IgD-negative memory B cell (primary cell): Measurements from ENCODE around the gene ZNF618. TPM values are rescaled to one million over a fixed set of nuclear protein-coding genes. Genes with fewer than 3 reads are reported as not detected.

ENCODE experiments used
- H3K27ac Mint-ChIP-seq, 3 donors: one replicate each; pipeline ENCODE4 v1.8.0; 2020 to 2022; ENCODE audit warnings: mild to moderate bottlenecking in 3 of 3, mixed read lengths in 3 of 3, moderate library complexity in 1 of 3
- H3K27me3 Mint-ChIP-seq: one replicate; pipeline ENCODE4 v1.8.0; 2021; ENCODE audit warnings: mixed read lengths
- H3K36me3 Mint-ChIP-seq: one replicate; pipeline ENCODE4 v1.8.0; 2020; ENCODE audit warnings: mild to moderate bottlenecking, mixed read lengths
- H3K4me1 Mint-ChIP-seq, 3 donors: one replicate each; pipeline ENCODE4 v1.8.0; 2020 to 2022; ENCODE audit warnings: mixed read lengths in 3 of 3, mild to moderate bottlenecking in 1 of 3
- H3K4me3 Mint-ChIP-seq, 4 donors: one replicate each; pipeline ENCODE4 v1.8.0; 2020 to 2022; ENCODE audit warnings: mild to moderate bottlenecking in 4 of 4, mixed read lengths in 4 of 4, moderate library complexity in 3 of 4
- H3K9me3 Mint-ChIP-seq, 3 donors: one replicate each; pipeline ENCODE4 v1.8.0; 2020 to 2021; ENCODE audit warnings: mixed read lengths in 3 of 3, mild to moderate bottlenecking in 1 of 3
- polyA plus RNA-seq: library from polyadenylated mRNA; unstranded; fragments of 300-500 nt; fragmentation: Illumina TruSeq; gene quantifications from one replicate; pipeline ENCODE4 v1.2.3, GENCODE V29; 2021

ZNF618 gene
- polyA plus RNA-seq, 1 donor from 2014 or later = 2.2 TPM

DNA sequence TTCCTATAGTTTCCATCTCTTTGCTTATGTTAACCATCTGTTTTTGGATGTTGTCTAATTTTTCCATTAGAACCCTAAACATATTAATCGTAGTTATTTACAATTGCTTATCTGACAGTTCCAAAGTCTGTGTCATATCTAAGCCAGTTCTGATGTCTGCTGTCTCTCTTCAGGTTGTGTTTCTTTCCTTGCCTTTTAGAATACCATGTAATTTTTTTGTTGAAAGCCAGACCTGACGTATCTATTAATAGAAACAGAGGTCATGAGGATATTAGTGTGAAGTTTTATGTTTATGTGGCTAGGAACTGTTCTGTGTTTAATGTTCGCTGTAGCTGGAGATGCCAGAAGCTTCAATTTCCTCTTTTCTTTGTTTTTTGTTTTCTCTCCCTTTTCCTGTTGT lies 52.2 kb downstream of the ZNF618 start:
- Mint-ChIP-seq H3K27ac (peak overlapping the region in 1 of 3 donors; percentile 46), H3K4me3 (no peak overlapping the region), H3K9me3 (peaks cover 0 to 23% (median 6%) of the 10 kb centered on the region in 3 donors), H3K27me3 (peaks cover 2% of the 10 kb centered on the region), H3K4me1 (peaks cover 0 to 2% (median 0%) of the 10 kb centered on the region in 3 donors), H3K36me3 (peaks cover 2% of the 10 kb centered on the region)

DNA sequence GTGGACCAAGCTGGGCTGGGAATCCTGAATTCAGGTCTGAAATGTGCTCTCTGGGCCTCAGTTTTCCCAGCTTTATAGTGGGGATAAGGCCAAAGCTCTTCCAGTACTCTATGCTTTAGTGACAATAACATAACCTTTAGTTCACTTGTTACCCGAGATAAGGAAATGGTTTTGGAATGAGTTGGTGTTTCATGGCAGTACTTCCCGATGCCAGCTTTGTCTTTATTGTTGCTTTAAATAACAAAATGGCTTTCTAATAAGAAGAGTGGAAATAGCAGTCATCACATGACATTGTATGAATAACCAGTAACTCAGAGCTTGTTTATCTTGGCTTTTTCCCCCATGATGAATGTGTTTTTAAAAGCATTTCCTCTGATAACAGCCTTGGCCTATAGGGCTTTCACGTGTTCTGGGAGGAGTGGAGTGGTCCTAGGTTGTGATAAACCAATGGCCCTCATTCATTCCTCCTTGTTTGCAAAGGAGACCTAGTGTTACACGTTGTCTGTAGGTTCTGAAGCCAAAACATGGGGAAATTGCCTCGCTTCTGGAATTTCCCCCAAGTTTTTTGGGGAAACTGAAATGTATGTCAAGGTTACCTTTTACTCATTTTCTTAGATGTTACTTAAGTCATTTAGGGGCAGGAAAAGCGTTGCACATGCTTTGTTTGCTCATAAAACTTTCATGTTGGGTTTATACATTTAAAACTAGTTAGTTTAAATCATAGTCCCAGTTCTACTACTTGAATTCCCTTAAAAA lies 53.7 kb downstream of the ZNF618 start:
- H3K4me3 Mint-ChIP-seq = no peak overlapping the region
- H3K36me3 Mint-ChIP-seq = no peaks in the 10 kb centered on the region
- H3K27ac Mint-ChIP-seq = no peak overlapping the region
- no peaks in the 10 kb centered on the region for H3K4me1 Mint-ChIP-seq
- H3K27me3 Mint-ChIP-seq = peaks cover 2% of the 10 kb centered on the region
- H3K9me3 Mint-ChIP-seq = peaks cover 0 to 19% (median 6%) of the 10 kb centered on the region in 3 donors

DNA sequence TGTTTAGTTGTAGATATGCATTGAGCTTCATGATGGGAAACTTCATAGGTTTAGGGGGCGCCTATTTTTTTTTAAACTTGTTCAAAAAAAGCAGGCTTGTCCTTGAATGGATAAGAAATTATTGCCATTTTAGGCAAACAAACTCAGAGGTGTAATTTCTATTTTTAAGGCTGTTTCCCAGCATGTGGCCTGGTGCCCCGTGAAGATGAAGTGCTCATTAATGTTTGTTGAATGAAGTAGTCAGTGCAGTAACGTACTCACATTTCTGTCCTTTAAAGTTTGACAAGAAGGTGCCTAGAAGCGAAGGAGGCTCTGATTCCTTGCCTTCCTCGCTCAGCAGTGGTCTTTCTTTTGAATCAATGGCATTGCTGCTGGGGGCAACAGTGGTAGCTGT lies 54.3 kb downstream of the ZNF618 start:
- no peaks in the 10 kb centered on the region for H3K36me3 Mint-ChIP-seq
- peaks cover 2% of the 10 kb centered on the region for H3K27me3 Mint-ChIP-seq
- H3K4me1 Mint-ChIP-seq = no peaks in the 10 kb centered on the region
- H3K9me3 Mint-ChIP-seq = peaks cover 0 to 17% (median 6%) of the 10 kb centered on the region in 3 donors
- no peak overlapping the region for H3K27ac Mint-ChIP-seq
- peak overlapping the region in 1 of 4 donors; percentile 17 for H3K4me3 Mint-ChIP-seq

DNA sequence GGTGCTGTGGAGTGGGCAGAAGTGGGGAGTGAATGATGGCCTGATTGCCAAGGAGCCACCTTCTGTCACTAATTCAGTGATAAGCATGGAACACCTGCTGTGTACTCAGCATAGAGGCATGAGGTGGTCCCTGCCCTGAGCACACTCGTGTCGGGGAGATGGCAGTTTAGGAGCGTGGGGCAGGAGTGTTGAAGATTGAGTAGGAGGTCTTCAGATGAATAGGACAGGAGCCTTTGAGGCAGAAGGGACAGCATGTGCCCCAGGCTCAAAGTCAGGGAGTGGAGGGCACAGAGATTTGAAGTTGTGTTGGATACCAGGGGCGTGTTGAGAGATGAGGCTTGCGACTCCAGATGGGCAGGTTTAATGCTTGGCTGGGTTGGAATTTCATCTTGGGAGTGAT lies 55.0 kb downstream of the ZNF618 start:
- H3K4me1 Mint-ChIP-seq = no peaks in the 10 kb centered on the region
- no peak overlapping the region for H3K4me3 Mint-ChIP-seq
- H3K36me3 Mint-ChIP-seq = no peaks in the 10 kb centered on the region
- no peak overlapping the region for H3K27ac Mint-ChIP-seq
- peaks cover 2% of the 10 kb centered on the region for H3K27me3 Mint-ChIP-seq
- peaks cover 0 to 10% (median 6%) of the 10 kb centered on the region in 3 donors for H3K9me3 Mint-ChIP-seq

DNA sequence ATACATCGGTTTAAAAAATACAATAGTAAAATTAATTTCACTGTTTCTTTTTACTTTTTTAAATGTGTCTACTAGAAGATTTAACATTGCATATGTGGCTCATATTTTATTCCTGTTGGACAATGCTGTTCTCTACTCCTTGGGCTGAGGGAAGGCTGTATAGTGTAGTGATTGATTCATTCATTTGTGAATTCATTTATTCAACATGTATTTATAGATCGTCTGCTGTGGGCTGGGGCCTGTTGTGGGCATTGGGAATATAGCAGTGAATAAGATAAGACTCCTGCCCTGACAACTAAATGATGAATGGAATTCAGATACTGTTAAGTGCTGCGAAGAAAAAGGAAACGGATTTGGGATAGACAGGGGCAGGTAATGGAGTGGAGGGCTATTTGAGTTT lies 55.7 kb downstream of the ZNF618 start:
- Mint-ChIP-seq H3K27me3 (peaks cover 2% of the 10 kb centered on the region), H3K27ac (no peak overlapping the region), H3K9me3 (peaks cover 0 to 10% (median 6%) of the 10 kb centered on the region in 3 donors), H3K4me1 (no peaks in the 10 kb centered on the region), H3K4me3 (no peak overlapping the region), H3K36me3 (no peaks in the 10 kb centered on the region)

DNA sequence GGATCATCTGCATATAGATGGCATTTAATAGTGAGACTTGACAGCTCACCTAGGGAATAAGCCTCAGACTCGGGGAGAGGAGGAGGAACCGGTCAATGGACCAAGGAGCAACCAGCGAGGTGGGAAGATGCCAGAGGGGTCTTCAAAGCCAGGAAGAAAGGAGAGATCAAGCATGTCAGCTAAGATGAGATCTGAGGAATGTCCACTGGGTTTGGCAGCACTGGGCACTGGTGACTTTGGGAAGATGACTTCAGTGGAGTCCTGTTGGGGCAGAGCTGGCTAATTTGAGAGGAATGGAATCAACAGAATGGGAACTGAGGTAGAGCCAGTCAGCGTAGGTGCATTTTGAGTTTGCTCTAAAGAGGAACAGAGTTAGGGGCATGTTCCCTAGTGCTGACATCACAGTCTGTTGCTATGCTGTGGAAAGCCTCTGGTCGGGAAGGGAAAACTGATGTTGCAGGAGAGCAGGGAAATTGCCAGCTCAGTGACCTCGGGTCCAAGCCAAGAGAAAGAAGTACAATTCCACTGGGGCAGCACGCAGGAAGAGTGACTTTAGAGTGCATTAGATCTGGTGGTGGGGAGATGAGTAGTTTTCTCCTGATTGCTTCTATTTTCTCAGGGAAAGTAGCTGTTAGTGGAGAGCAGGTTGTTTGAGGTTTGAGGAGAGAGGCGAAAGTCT lies 56.9 kb downstream of the ZNF618 start:
- Mint-ChIP-seq H3K4me1 (no peaks in the 10 kb centered on the region), H3K27me3 (no peaks in the 10 kb centered on the region), H3K36me3 (no peaks in the 10 kb centered on the region), H3K27ac (no peak overlapping the region), H3K9me3 (peaks cover 0 to 6% (median 5%) of the 10 kb centered on the region in 3 donors), H3K4me3 (no peak overlapping the region)

DNA sequence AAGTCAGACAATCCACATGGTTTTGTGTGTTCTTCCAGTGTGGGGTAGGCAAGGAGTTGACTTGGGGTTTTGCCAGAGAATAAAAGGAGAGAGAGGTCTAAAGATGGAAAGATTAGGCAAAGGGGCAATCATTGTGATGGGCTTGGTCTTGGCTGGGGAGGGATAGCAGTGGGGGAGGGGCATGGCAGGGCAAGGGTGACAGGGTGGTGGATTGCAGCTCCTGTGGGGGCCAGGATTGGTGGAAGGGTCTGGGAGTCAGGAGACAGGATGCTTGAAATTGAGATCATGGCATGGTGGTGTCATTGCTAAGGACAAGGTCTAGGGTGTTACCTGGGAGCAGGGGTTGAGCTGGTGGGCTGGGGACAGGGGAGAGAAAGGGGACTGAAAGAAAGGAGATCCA lies 57.6 kb downstream of the ZNF618 start:
- H3K27me3 Mint-ChIP-seq = no peaks in the 10 kb centered on the region
- no peak overlapping the region for H3K27ac Mint-ChIP-seq
- H3K4me1 Mint-ChIP-seq = no peaks in the 10 kb centered on the region
- no peaks in the 10 kb centered on the region for H3K36me3 Mint-ChIP-seq
- H3K4me3 Mint-ChIP-seq = no peak overlapping the region
- H3K9me3 Mint-ChIP-seq = peaks cover 0 to under 1% (median 0%) of the 10 kb centered on the region in 3 donors

DNA sequence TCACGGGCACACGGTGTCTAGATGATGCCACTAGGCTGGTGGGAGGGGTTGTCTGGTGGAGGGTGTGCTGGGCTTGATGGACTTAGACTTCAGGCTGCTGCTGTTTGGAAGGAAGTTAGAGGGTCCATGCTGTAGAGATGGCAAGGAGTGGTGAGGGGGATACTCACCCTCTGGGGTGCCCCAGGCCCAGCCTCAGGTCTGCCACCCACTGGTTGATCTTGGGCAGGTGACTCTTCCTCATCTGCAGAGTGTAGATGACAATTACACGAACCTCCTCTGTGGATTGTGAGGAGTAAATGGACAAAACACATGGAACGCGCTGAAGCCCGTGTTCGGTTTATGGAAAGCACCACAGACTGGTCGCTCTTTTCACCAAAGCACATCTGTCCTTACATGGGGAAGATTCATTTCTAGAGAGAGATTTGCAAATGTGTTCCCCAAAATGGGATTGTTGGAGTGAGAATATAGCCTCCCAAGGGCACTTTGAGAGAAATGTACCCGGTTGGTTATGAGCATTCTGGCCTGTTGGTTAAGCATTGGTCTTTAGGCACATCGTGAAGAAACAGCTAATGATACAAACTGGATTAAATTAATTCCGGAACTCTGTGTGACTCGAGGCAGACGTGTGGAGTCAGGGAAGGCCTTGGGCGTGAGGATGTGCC lies 58.2 kb downstream of the ZNF618 start:
- Mint-ChIP-seq H3K9me3 (no peaks in the 10 kb centered on the region), H3K27ac (no peak overlapping the region), H3K27me3 (no peaks in the 10 kb centered on the region), H3K4me3 (no peak overlapping the region), H3K36me3 (no peaks in the 10 kb centered on the region), H3K4me1 (no peaks in the 10 kb centered on the region)

DNA sequence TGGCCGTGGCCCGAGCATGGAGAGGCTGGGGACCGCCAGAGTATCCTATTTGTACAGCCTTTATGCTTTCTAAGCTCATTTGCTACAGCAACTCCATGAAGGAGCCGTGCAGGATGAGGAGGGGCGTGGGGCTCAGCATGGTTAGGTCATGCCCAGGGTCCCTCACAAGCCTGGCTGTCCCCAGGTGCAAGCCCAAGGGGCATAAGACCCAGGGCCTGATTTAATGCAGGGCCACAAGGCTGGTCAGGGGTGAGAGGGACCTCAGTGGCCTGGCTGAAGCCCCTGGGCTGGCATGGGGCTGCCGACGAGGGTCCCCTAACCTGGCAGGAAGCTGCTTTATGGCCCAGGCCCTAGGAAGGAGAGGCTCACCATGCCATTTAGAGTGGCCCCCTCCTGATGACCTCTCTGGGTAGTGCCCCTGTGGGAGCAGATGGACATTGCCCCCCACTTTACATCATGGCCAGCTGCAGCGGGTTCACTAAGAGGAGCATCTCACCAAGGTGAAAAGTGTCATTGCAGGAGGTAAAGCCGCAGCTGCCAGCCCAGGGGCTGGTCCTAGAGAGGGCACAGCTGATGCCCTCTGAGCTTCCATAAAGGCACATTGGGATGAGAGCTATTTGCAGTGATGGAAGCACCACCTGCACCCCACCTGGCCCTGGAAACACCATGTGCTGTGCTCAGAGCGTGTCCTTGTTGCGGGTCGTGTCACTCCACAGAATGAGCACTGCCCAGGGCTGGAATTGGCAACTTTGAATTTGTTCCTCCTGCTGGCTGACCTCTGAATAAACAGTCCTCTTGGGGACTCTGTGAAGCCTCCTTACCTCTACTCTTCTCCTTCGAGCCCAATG lies 58.9 kb downstream of the ZNF618 start:
- no peak overlapping the region for H3K4me3 Mint-ChIP-seq
- no peaks in the 10 kb centered on the region for H3K36me3 Mint-ChIP-seq
- H3K4me1 Mint-ChIP-seq = no peaks in the 10 kb centered on the region
- no peaks in the 10 kb centered on the region for H3K27me3 Mint-ChIP-seq
- H3K9me3 Mint-ChIP-seq = no peaks in the 10 kb centered on the region
- no peak overlapping the region for H3K27ac Mint-ChIP-seq

DNA sequence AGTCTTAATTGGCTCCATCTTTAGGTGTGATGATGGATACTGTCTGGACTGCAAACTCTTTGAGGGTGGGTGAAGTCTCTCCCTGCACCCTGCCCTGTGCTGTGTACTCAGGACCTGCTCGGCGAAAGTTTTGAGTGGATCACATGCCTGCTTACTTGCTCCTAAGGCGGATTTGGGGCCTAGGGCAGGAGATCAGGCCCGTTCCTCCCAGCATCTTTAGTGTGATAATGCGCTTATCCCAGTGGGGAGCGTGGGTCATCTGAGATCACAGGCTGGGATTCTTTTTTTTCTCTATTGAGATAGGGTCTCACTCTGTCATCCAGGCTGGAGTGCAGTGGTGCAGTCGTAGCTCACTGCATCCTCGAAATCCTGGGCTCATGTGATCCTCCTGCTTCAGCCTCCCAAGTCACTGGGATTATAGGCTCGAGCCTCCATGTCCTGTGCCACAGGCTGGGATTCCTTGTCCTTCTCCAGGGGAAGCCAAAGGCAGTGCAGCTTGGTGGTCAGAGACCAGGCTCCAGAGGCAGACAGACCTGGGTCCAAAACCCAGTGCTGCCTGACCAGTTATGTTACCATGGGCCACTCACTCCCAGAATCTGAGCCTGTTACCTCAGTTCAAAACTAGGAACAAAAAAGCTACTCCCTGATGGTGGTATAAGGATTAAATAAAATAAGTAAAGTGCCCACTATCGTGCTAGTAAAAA lies 59.7 kb downstream of the ZNF618 start:
- H3K27ac Mint-ChIP-seq = no peak overlapping the region
- peaks cover 1% of the 10 kb centered on the region for H3K36me3 Mint-ChIP-seq

DNA sequence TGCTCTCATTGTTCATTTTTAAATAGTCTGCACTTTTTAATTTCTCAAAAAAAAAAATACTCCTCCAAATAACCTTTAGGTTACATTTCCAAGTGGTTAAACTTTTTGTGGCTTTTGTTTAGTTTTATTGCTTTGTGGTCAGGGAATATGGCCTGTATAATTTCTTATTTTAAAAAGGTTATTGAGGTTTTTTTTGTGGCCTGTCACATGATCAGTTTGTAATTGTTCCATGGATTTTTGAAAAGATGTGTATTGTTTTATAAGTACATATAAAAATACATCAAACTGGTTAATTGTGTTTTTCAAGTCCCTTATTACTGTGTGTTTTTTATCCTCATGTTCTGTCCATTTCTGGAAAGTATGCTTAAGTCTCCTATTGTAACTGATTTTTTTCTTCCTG lies 64.0 kb downstream of the ZNF618 start:
- Mint-ChIP-seq H3K27me3 (no peaks in the 10 kb centered on the region), H3K36me3 (peaks cover 4% of the 10 kb centered on the region), H3K4me1 (no peaks in the 10 kb centered on the region), H3K4me3 (no peak overlapping the region), H3K9me3 (peaks cover 0 to 7% (median 0%) of the 10 kb centered on the region in 3 donors), H3K27ac (no peak overlapping the region)

More for the DNA sequence above, 59.7 kb downstream of the ZNF618 start:
- Mint-ChIP-seq H3K27me3 (no peaks in the 10 kb centered on the region), H3K4me3 (no peak overlapping the region), H3K4me1 (no peaks in the 10 kb centered on the region), H3K9me3 (peaks cover 0 to 2% (median 0%) of the 10 kb centered on the region in 3 donors)

DNA sequence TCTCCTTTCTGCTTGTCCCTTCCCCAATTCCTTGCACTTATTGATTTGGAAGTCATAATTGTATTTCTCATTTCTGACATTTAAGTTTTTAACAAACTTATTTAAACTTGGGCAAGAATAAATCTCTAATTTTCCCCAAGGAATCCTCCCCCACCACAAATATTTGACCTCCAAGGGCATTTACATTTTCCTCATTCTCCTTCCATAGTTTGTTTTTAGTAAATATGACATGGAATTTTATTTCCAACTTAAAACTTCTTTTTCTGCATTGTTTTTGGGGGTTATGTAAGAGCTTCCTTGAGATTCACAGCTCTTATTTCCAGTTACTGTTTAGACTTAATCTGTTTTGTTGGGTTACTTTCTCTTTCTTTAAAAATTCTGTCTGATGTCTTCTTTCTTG lies 64.9 kb downstream of the ZNF618 start:
- Mint-ChIP-seq H3K4me3 (no peak overlapping the region), H3K9me3 (peaks cover 0 to 7% (median 0%) of the 10 kb centered on the region in 3 donors), H3K36me3 (peaks cover 4% of the 10 kb centered on the region), H3K27me3 (no peaks in the 10 kb centered on the region), H3K27ac (no peak overlapping the region), H3K4me1 (no peaks in the 10 kb centered on the region)

DNA sequence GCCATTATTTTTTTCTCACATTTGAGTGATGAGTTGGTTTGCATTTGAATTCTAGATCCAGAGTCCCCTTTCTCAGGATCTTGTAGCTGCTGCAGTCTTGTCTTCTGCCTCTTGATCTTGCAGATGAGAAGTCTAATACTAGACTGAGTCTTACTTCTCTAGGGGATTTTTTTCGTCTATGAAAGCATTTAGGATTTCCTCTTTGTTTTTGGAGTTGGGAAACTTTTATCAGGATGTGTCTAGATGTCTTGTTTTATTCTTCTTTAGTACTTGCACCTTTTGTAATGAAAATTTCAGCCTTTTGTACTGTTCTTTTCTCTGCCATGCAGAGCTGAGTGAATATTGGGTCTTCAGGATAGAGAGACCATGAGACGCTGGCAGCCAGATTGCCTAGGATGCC lies 65.4 kb downstream of the ZNF618 start:
- H3K27me3 Mint-ChIP-seq = no peaks in the 10 kb centered on the region
- no peak overlapping the region for H3K4me3 Mint-ChIP-seq
- peaks cover 4% of the 10 kb centered on the region for H3K36me3 Mint-ChIP-seq
- peaks cover 0 to 7% (median 0%) of the 10 kb centered on the region in 3 donors for H3K9me3 Mint-ChIP-seq
- no peak overlapping the region for H3K27ac Mint-ChIP-seq
- no peaks in the 10 kb centered on the region for H3K4me1 Mint-ChIP-seq
